GM23338 (cell line): ENCODE data around the gene TECPR2. TPM values are rescaled to one million over a fixed set of nuclear protein-coding genes. Genes with fewer than 3 reads are reported as not detected.

Experiments used
- ATAC-seq: fragments of 200-7000 bp; cut with Tn5 transposase; 3 replicates; pipeline ENCODE4 v1.9.1; 2020
- DNase-seq: peaks from one replicate; pipeline ENCODE4 v3.0.0-alpha.2; 2015; ENCODE audit warnings: low spot score
- H2AFZ ChIP-seq: fragments of 200-600 bp; sonication (generic); 2 replicates; pipeline ENCODE4 v1.8.0; 2016; ENCODE audit warnings: antibody characterized with exemption, mild to moderate bottlenecking, moderate library complexity
- H3F3A ChIP-seq: fragments of 200-600 bp; sonication (generic); replicated peaks from 2 replicates; pipeline ENCODE4 v1.8.0; 2017; ENCODE audit warnings: antibody characterized with exemption, mixed run types, low read depth
- H3K27ac ChIP-seq: fragments of 200-600 bp; sonication (generic); 2 replicates; pipeline ENCODE4 v1.6.1; 2016; ENCODE audit warnings: low read depth
- H3K27me3 ChIP-seq: fragments of 200-600 bp; sonication (generic); 2 replicates; pipeline ENCODE4 v1.8.0; 2016; ENCODE audit warnings: mild to moderate bottlenecking, mixed run types, moderate library complexity; ENCODE audit not compliant: insufficient read depth
- H3K36me3 ChIP-seq: fragments of 200-600 bp; sonication (generic); 2 replicates; pipeline ENCODE4 v1.8.0; 2016; ENCODE audit warnings: mild to moderate bottlenecking; ENCODE audit not compliant: insufficient read depth
- H3K4me1 ChIP-seq: fragments of 200-600 bp; sonication (generic); 2 replicates; pipeline ENCODE4 v1.8.0; 2016; ENCODE audit warnings: mild to moderate bottlenecking, moderate library complexity; ENCODE audit not compliant: insufficient read depth
- H3K4me2 ChIP-seq: fragments of 200-600 bp; sonication (generic); 2 replicates; pipeline ENCODE4 v1.7.1; 2017; ENCODE audit warnings: mixed run types
- H3K4me3 ChIP-seq: fragments of 200-600 bp; sonication (generic); 2 replicates; pipeline ENCODE4 v1.6.1; 2016; ENCODE audit warnings: mixed run types
- H3K79me2 ChIP-seq: fragments of 200-600 bp; sonication (generic); replicated peaks from 2 replicates; pipeline ENCODE4 v1.8.0; 2017; ENCODE audit warnings: mild to moderate bottlenecking; ENCODE audit not compliant: insufficient read depth
- H3K9me2 ChIP-seq: fragments of 200-600 bp; sonication (generic); 2 replicates; pipeline ENCODE4 v1.8.0; 2017; ENCODE audit not compliant: insufficient read depth
- H4K20me1 ChIP-seq: fragments of 200-600 bp; sonication (generic); replicated peaks from 2 replicates; pipeline ENCODE4 v1.8.0; 2017; ENCODE audit warnings: mild to moderate bottlenecking; ENCODE audit not compliant: insufficient read depth
- H3K27ac Mint-ChIP-seq: 2 replicates; pipeline ENCODE4 v1.8.0; 2020; ENCODE audit warnings: inconsistent platforms, mild to moderate bottlenecking, moderate library complexity, mixed read lengths
- H3K27me3 Mint-ChIP-seq: 3 replicates; pipeline ENCODE4 v1.8.0; 2022; ENCODE audit warnings: low read depth, mild to moderate bottlenecking, moderate library complexity, mixed read lengths, inconsistent platforms; ENCODE audit not compliant: insufficient read depth, poor library complexity
- H3K36me3 Mint-ChIP-seq: 3 replicates; pipeline ENCODE4 v1.8.0; 2021; ENCODE audit warnings: low read depth, mild to moderate bottlenecking, inconsistent platforms, moderate library complexity, mixed read lengths
- H3K4me1 Mint-ChIP-seq: 3 replicates; pipeline ENCODE4 v1.8.0; 2020; ENCODE audit warnings: mild to moderate bottlenecking, inconsistent platforms, mixed read lengths
- H3K4me3 Mint-ChIP-seq: 3 replicates; pipeline ENCODE4 v1.8.0; 2021; ENCODE audit warnings: moderate library complexity, mild to moderate bottlenecking, inconsistent platforms, mixed read lengths
- H3K9me3 Mint-ChIP-seq: 3 replicates; pipeline ENCODE4 v1.8.0; 2020; ENCODE audit warnings: moderate library complexity, mild to moderate bottlenecking, inconsistent platforms, mixed read lengths
- CREB1 ChIP-seq: fragments of 250-450 bp; sonication (Bioruptor Pico); IDR thresholded peaks from 2 replicates; pipeline ENCODE4 v1.5.0; 2020; ENCODE audit warnings: low read depth, mild to moderate bottlenecking, moderate library complexity
- CTCF ChIP-seq, 2 experiments: fragments of 200-600 bp in 1 of 2; sonication (generic) in 1 of 2; conservative IDR thresholded peaks; 2 replicates each; pipeline versions ENCODE4 v1.5.1 to v1.6.1; 2016 to 2017; ENCODE audit warnings: antibody characterized with exemption in 2 of 2, low read depth in 2 of 2, mild to moderate bottlenecking in 2 of 2, moderate library complexity in 1 of 2
- ETS1 ChIP-seq: IDR thresholded peaks from 2 replicates; pipeline ENCODE4 v1.6.1; 2016; ENCODE audit warnings: antibody characterized with exemption
- EZH2 ChIP-seq: fragments of 200-600 bp; sonication (generic); IDR thresholded peaks from one replicate; pipeline ENCODE4 v1.8.0; 2017; ENCODE audit warnings: antibody characterized with exemption, mild to moderate bottlenecking, low read depth; ENCODE audit not compliant: unreplicated experiment
- EZH2phosphoT487 ChIP-seq: fragments of 200-600 bp; sonication (generic); IDR thresholded peaks from one replicate; pipeline ENCODE4 v1.8.1; 2018; ENCODE audit warnings: antibody characterized with exemption; ENCODE audit not compliant: unreplicated experiment
- JUNB ChIP-seq: IDR thresholded peaks from one replicate; pipeline ENCODE4 v1.6.1; 2016; ENCODE audit warnings: antibody characterized with exemption; ENCODE audit not compliant: unreplicated experiment
- NANOG ChIP-seq: IDR thresholded peaks from 2 replicates; pipeline ENCODE4 v1.6.1; 2016; ENCODE audit warnings: antibody characterized with exemption, borderline replicate concordance
- POLR2AphosphoS5 ChIP-seq: IDR thresholded peaks from 2 replicates; pipeline ENCODE4 v1.6.1; 2016; ENCODE audit warnings: antibody characterized with exemption, low read depth
- REST ChIP-seq: IDR thresholded peaks from one replicate; pipeline ENCODE4 v1.6.1; 2018; ENCODE audit warnings: antibody characterized with exemption; ENCODE audit not compliant: unreplicated experiment
- STAT1 ChIP-seq: IDR thresholded peaks from one replicate; pipeline ENCODE4 v1.6.1; 2016; ENCODE audit warnings: antibody characterized with exemption; ENCODE audit not compliant: unreplicated experiment
- ZNF114 ChIP-seq: fragments of 250-450 bp; sonication (Bioruptor Pico); IDR thresholded peaks from 2 replicates; pipeline ENCODE4 v1.5.0; 2020; ENCODE audit warnings: mild to moderate bottlenecking, moderate library complexity
- ZNF331 ChIP-seq: fragments of 250-450 bp; sonication (Bioruptor Pico); IDR thresholded peaks from 2 replicates; pipeline ENCODE4 v1.5.0; 2020; ENCODE audit warnings: low read depth, mild to moderate bottlenecking, moderate library complexity
- polyA plus RNA-seq: library from polyadenylated mRNA; unstranded; fragments of >200 nt; fragmentation: Nextera tagmentation; extraction: Ambion mirVana; gene quantifications from 2 replicates; pipeline ENCODE4 v1.2.1, GENCODE V29; 2016
- total RNA-seq: library from RNA; depleted of rRNA; stranded (reverse); fragments of >200 nt; shearing (Covaris generic); gene quantifications from 2 replicates; pipeline ENCODE4 v1.2.3, GENCODE V29; 2014

The TECPR2 gene
- total and polyA plus RNA-seq, 2 experiments from 2014 or later = 4.8 to 20.5 TPM

GRCh38 chr14:102341566-102341965, 21.2 kb upstream of the TECPR2 start (continued):
- TF ChIP-seq JUNB (no peak), ETS1 (no peak), EZH2phosphoT487 (no peak), NANOG (no peak), CREB1 (CRISPR knock-in tag) (no peak), ZNF331 (no peak)

- Mint-ChIP-seq H3K36me3 (peaks cover 44% of the 10 kb centered on the region), H3K27ac (no peak overlapping the region), H3K4me1 (peaks cover 5% of the 10 kb centered on the region), H3K9me3 (no peaks in the 10 kb centered on the region), H3K4me3 (no peak overlapping the region), H3K27me3 (peaks cover 5% of the 10 kb centered on the region)
- no peaks in the 10 kb centered on the region for H3K9me2 ChIP-seq
- no peaks in the 10 kb centered on the region for H3K4me1 ChIP-seq
- no peak overlapping the region for H3K4me3 ChIP-seq
- DNase-seq (no peak), ATAC-seq (no peak)
- no peaks in the 10 kb centered on the region; the same call in 1 of the 2 replicates for H3K36me3 ChIP-seq
- H3K27me3 ChIP-seq = no peaks in the 10 kb centered on the region
- H3K4me2 ChIP-seq = no peak overlapping the region
- no peaks in the 10 kb centered on the region for H3K79me2 ChIP-seq
- H3K27ac ChIP-seq = no peak overlapping the region
- no peaks in the 10 kb centered on the region for H3F3A ChIP-seq
- no peaks in the 10 kb centered on the region for H4K20me1 ChIP-seq
- no peak for TF ChIP-seq CREB1 (CRISPR knock-in tag)
- TF ChIP-seq JUNB = no peak
- TF ChIP-seq ZNF331 = no peak
- TF ChIP-seq EZH2phosphoT487 = no peak
- H2AFZ ChIP-seq = no peak overlapping the region
Measured at GRCh38 chr14:102342238-102342637, 20.5 kb upstream of the TECPR2 start.

GRCh38 chr14:102344084-102344483, 18.7 kb upstream of the TECPR2 start:
- Mint-ChIP-seq H3K27ac (no peak overlapping the region), H3K4me1 (no peaks in the 10 kb centered on the region), H3K4me3 (no peak overlapping the region), H3K27me3 (peaks cover 2% of the 10 kb centered on the region), H3K36me3 (peaks cover 48% of the 10 kb centered on the region), H3K9me3 (no peaks in the 10 kb centered on the region)
- DNase-seq = no peak
- Histone ChIP-seq H3K79me2 (no peaks in the 10 kb centered on the region), H3F3A (no peaks in the 10 kb centered on the region), H3K4me1 (no peaks in the 10 kb centered on the region), H3K4me2 (no peak overlapping the region), H3K27ac (no peak overlapping the region), H4K20me1 (no peaks in the 10 kb centered on the region), H2AFZ (no peak overlapping the region), H3K36me3 (no peaks in the 10 kb centered on the region; the same call in 1 of the 2 replicates), H3K4me3 (no peak overlapping the region), H3K27me3 (no peaks in the 10 kb centered on the region), H3K9me2 (no peaks in the 10 kb centered on the region)
- no peak for ATAC-seq
- TF ChIP-seq REST (no peak), POLR2AphosphoS5 (no peak), NANOG (no peak), ZNF114 (no peak), EZH2 (no peak), EZH2phosphoT487 (no peak), CTCF (conservative IDR thresholded peaks at IDR 0.05; ENCODE audit: low read depth in 2 of 2) (no peak), STAT1 (no peak), CREB1 (CRISPR knock-in tag) (no peak)
